Endodermal cell (in vitro differentiated cells): ENCODE measurements around the gene AOC3. TPM values are rescaled to one million over a fixed set of nuclear protein-coding genes. Genes with fewer than 3 reads are reported as not detected.

Source experiments
- DNase-seq: peaks from one replicate; pipeline ENCODE4 v3.0.0-alpha.2; 2017
- H3K27ac ChIP-seq: 2 replicates; pipeline ENCODE4 v1.5.1; 2013; ENCODE audit warnings: mild to moderate bottlenecking, low read depth, low read length, moderate library complexity
- H3K27me3 ChIP-seq: 2 replicates; pipeline ENCODE4 v1.6.1; 2013; ENCODE audit warnings: mild to moderate bottlenecking, low read length, moderate library complexity; ENCODE audit not compliant: insufficient read depth, control insufficient read depth, poor library complexity, severe bottlenecking
- H3K36me3 ChIP-seq: 2 replicates; pipeline ENCODE4 v1.7.0; 2013; ENCODE audit warnings: mild to moderate bottlenecking, low read length, moderate library complexity; ENCODE audit not compliant: control insufficient read depth, insufficient read depth
- H3K4me1 ChIP-seq: one replicate; pipeline ENCODE4 v1.7.0; 2013; ENCODE audit warnings: low read length; ENCODE audit not compliant: control insufficient read depth, insufficient read depth
- H3K4me3 ChIP-seq: 2 replicates; pipeline ENCODE4 v1.5.1; 2013; ENCODE audit warnings: mild to moderate bottlenecking, low read length, moderate library complexity
- H3K9ac ChIP-seq: 2 replicates; pipeline ENCODE4 v1.6.1; 2013; ENCODE audit warnings: mild to moderate bottlenecking, low read length, moderate library complexity; ENCODE audit not compliant: poor library complexity, severe bottlenecking; ENCODE audit errors: extremely low read depth
- H3K9me3 ChIP-seq: 2 replicates; pipeline ENCODE4 v1.6.1; 2013; ENCODE audit warnings: mild to moderate bottlenecking, low read length, moderate library complexity; ENCODE audit not compliant: control insufficient read depth
- H3K27ac Mint-ChIP-seq: 2 replicates; pipeline ENCODE4 v1.8.0; 2020; ENCODE audit warnings: mixed read lengths
- H3K27me3 Mint-ChIP-seq: 2 replicates; pipeline ENCODE4 v1.8.0; 2021; ENCODE audit warnings: mild to moderate bottlenecking, mixed read lengths; ENCODE audit not compliant: insufficient read depth
- H3K36me3 Mint-ChIP-seq: 2 replicates; pipeline ENCODE4 v1.8.0; 2020; ENCODE audit warnings: low read depth, mixed read lengths
- H3K4me1 Mint-ChIP-seq: 2 replicates; pipeline ENCODE4 v1.8.0; 2020; ENCODE audit warnings: mixed read lengths
- H3K4me3 Mint-ChIP-seq: 2 replicates; pipeline ENCODE4 v1.8.0; 2020; ENCODE audit warnings: mild to moderate bottlenecking, moderate library complexity, mixed read lengths
- H3K9me3 Mint-ChIP-seq: 2 replicates; pipeline ENCODE4 v1.8.0; 2020; ENCODE audit warnings: mild to moderate bottlenecking, mixed read lengths
- WGBS, 2 experiments: methylation state at CpG; one replicate each; pipeline versions ENCODE4 v1.1.5 to v1.1.7; 2013; ENCODE audit warnings: missing lambda C conversion rate in 2 of 2, mixed read lengths in 1 of 2; ENCODE audit not compliant: insufficient coverage in 1 of 2, insufficient read length in 1 of 2; 5-methylcytosine and 5-hydroxymethylcytosine counted together
- total RNA-seq, 2 donors: library from RNA; stranded (reverse); fragmentation: NEBNext Ultra II Directional in 1 of 2; extraction: Animal tissue kit (Norgen Biotek cat#: 25700) in 1 of 2; gene quantifications; 2 replicates in 1 of 2; 3 replicates in 1 of 2; pipeline ENCODE4 v1.2.1, GENCODE V29; 2021
- TF ChIP-seq, protein P1 (sequence below): fragments of 200-600 bp; sonication (generic); conservative IDR thresholded peaks from 2 replicates; pipeline ENCODE4 v1.5.0; 2021; ENCODE audit warnings: antibody characterized with exemption, mild to moderate bottlenecking

The AOC3 gene
- total RNA-seq, 2 donors from 2014 or later: 1.3 to 1.9 TPM

DNA sequence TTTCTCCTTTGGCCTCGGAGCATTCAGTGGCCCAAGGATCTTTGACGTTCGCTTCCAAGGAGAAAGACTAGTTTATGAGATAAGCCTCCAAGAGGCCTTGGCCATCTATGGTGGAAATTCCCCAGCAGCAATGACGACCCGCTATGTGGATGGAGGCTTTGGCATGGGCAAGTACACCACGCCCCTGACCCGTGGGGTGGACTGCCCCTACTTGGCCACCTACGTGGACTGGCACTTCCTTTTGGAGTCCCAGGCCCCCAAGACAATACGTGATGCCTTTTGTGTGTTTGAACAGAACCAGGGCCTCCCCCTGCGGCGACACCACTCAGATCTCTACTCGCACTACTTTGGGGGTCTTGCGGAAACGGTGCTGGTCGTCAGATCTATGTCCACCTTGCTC lies 1.4 kb downstream of the AOC3 start:
- no peaks in the 10 kb centered on the region for H3K9me3 Mint-ChIP-seq
- H3K4me1 ChIP-seq: no peaks in the 10 kb centered on the region
- no peak overlapping the region for H3K27ac ChIP-seq
- TF ChIP-seq, protein P1, sequence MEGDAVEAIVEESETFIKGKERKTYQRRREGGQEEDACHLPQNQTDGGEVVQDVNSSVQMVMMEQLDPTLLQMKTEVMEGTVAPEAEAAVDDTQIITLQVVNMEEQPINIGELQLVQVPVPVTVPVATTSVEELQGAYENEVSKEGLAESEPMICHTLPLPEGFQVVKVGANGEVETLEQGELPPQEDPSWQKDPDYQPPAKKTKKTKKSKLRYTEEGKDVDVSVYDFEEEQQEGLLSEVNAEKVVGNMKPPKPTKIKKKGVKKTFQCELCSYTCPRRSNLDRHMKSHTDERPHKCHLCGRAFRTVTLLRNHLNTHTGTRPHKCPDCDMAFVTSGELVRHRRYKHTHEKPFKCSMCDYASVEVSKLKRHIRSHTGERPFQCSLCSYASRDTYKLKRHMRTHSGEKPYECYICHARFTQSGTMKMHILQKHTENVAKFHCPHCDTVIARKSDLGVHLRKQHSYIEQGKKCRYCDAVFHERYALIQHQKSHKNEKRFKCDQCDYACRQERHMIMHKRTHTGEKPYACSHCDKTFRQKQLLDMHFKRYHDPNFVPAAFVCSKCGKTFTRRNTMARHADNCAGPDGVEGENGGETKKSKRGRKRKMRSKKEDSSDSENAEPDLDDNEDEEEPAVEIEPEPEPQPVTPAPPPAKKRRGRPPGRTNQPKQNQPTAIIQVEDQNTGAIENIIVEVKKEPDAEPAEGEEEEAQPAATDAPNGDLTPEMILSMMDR: no peak
- H3K27me3 ChIP-seq: no peaks in the 10 kb centered on the region
- H3K36me3 ChIP-seq: no peaks in the 10 kb centered on the region
- H3K4me3 Mint-ChIP-seq: no peak overlapping the region
- peaks cover 1% of the 10 kb centered on the region for H3K4me1 Mint-ChIP-seq
- DNase-seq: no peak
- H3K36me3 Mint-ChIP-seq: no peaks in the 10 kb centered on the region
- no peak overlapping the region for H3K9ac ChIP-seq
- no peak overlapping the region for H3K27ac Mint-ChIP-seq
- H3K27me3 Mint-ChIP-seq: no peaks in the 10 kb centered on the region
- WGBS, 2 experiments: 94 to 96% methylated on average over 14 to 15 of the region's 15 CpGs
- H3K9me3 ChIP-seq: no peaks in the 10 kb centered on the region
- H3K4me3 ChIP-seq: no peak overlapping the region

DNA sequence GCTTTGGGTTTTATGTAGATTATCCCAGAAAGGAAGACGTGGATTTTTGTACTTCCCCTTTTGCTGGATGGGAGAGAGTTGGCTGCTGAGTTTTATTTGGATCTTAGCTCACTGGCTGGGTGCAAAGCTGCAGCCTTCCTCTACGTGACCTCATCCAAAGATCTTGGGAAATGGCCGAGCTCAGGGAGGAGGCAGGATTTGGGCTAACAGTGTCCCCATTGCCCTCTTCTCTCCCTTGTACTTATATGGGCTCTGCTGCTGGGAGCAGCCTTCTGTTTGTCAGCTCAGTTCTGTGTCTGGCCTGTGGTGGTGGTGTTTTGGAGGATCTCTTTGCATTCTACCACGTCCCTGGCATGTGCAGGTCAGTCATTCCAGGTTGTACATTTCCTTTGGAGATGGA lies 2.0 kb downstream of the AOC3 start:
- Histone ChIP-seq H3K9ac (no peak overlapping the region), H3K9me3 (no peaks in the 10 kb centered on the region), H3K27ac (no peak overlapping the region), H3K4me1 (no peaks in the 10 kb centered on the region), H3K27me3 (no peaks in the 10 kb centered on the region), H3K4me3 (no peak overlapping the region), H3K36me3 (no peaks in the 10 kb centered on the region)
- TF ChIP-seq, protein P1: no peak
- Mint-ChIP-seq H3K27ac (no peak overlapping the region), H3K4me3 (no peak overlapping the region), H3K36me3 (no peaks in the 10 kb centered on the region), H3K9me3 (no peaks in the 10 kb centered on the region), H3K27me3 (no peaks in the 10 kb centered on the region), H3K4me1 (peaks cover 1% of the 10 kb centered on the region)
- no peak for DNase-seq
- WGBS, 2 experiments: 85 to 100% methylated on average over 1 to 4 of the region's 4 CpGs

DNA sequence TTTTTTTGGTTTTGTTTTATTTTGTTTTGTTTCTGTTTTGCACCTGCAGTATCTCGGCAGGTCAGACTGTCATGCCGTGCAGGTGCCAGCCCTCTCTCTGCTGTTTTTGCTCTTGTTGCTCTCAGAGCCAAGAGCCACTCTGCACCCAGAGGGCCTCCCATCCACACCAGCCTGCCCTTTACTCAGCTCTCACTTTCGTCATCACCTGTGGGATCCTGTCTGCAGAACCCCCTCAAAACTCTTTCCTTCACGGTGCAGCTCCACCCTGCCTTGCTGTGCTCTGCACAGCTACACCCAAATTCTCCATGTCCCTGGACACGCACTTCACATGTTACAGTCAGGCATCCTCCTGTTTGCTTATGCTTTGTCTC lies 2.6 kb downstream of the AOC3 start:
- no peak for DNase-seq
- Mint-ChIP-seq H3K36me3 (no peaks in the 10 kb centered on the region), H3K9me3 (no peaks in the 10 kb centered on the region), H3K27me3 (no peaks in the 10 kb centered on the region), H3K4me1 (peaks cover 1% of the 10 kb centered on the region), H3K4me3 (no peak overlapping the region), H3K27ac (no peak overlapping the region)
- Histone ChIP-seq H3K36me3 (no peaks in the 10 kb centered on the region), H3K27me3 (no peaks in the 10 kb centered on the region), H3K9ac (no peak overlapping the region), H3K9me3 (no peaks in the 10 kb centered on the region), H3K27ac (no peak overlapping the region), H3K4me3 (no peak overlapping the region), H3K4me1 (no peaks in the 10 kb centered on the region)
- TF ChIP-seq, protein P1: no peak
- WGBS, 2 experiments: 90 to 95% methylated on average over 5 of the region's 5 CpGs
